Measurements from ENCODE around the gene ZFP90.

The ZFP90 gene

DNA sequence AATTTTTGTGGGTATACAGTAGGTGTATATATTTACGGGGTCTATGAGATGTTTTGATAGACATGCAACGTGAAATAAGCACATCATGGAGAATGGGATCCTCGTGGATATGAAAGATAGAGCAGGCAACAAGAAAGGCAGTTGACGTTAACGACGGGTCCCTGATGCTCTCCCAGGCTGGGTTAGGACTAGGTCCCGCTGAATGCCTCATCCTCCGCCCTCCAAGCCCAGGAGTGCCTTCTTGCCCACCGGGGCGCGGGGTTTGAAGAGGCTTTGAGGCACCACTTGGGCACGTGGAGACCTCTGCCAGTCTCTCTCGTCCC, 9.5 kb upstream of the ZFP90 start:
- TF ChIP-seq, protein P1, sequence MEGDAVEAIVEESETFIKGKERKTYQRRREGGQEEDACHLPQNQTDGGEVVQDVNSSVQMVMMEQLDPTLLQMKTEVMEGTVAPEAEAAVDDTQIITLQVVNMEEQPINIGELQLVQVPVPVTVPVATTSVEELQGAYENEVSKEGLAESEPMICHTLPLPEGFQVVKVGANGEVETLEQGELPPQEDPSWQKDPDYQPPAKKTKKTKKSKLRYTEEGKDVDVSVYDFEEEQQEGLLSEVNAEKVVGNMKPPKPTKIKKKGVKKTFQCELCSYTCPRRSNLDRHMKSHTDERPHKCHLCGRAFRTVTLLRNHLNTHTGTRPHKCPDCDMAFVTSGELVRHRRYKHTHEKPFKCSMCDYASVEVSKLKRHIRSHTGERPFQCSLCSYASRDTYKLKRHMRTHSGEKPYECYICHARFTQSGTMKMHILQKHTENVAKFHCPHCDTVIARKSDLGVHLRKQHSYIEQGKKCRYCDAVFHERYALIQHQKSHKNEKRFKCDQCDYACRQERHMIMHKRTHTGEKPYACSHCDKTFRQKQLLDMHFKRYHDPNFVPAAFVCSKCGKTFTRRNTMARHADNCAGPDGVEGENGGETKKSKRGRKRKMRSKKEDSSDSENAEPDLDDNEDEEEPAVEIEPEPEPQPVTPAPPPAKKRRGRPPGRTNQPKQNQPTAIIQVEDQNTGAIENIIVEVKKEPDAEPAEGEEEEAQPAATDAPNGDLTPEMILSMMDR (IDR thresholded peaks at IDR 0.05; ENCODE audit: unreplicated experiment in 3 of 3), result no peak
- peaks cover 22% of the 10 kb centered on the region for H3K36me3 Mint-ChIP-seq (ENCODE audit: low read depth)
- H3K27me3 Mint-ChIP-seq (ENCODE audit: low read depth), result peaks cover 13% of the 10 kb centered on the region
- H3K4me1 Mint-ChIP-seq, result peaks cover 11% of the 10 kb centered on the region
- H3K27ac Mint-ChIP-seq, result peak overlapping the region in 2 of 3 experiments; percentile 67
- H3K4me3 Mint-ChIP-seq, result peak overlapping the region; percentile 79 to 93 (median 88)
- H3K9me3 Mint-ChIP-seq, result peaks cover 16% of the 10 kb centered on the region

DNA sequence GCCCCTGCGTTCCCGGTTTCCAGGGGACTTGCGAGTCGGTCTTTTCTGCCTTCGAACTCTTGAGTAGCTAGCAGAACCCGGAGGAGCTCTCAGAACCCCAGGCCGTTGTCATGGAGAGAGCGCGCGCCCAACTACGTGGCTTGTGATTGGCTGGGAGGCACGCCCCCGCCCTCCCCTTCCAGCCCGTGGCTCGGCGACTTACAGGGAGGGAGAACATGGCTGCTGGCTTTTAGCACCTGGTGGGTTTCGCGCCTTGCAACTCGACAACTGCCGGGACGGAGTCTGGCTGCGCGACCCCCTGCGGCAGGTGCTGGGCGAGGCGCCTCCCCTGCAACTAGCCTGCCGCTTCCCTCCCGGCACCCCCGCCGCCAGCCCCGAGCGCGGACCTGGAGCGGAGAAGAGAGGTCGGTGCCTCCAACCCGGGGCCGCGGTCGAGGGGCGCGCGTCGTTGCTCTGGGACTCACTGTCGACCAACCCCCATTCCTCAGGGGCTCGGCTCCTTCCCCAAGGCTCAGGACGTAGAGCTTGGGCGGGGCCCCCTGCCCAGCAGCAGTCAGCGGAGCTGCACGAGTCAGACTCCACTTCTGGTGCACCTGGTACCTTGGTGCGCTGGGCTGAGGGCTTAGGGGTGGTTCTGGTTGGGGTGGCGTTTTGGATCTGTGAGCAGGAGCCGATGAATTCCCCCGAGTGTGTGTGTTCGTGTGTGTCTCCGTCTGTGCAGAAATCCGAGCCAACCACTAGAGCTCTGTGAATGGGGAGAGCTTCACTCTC, 9.0 kb upstream of the ZFP90 start:
- Mint-ChIP-seq H3K27ac (peak overlapping the region; percentile 29 to 67 (median 67)), H3K36me3 (ENCODE audit: low read depth) (peaks cover 25% of the 10 kb centered on the region), H3K27me3 (ENCODE audit: low read depth) (peaks cover 13% of the 10 kb centered on the region), H3K4me1 (peaks cover 11% of the 10 kb centered on the region), H3K4me3 (peak overlapping the region; percentile 79 to 93 (median 88)), H3K9me3 (peaks cover 16% of the 10 kb centered on the region)
- TF ChIP-seq, protein P1 (IDR thresholded peaks at IDR 0.05; ENCODE audit: unreplicated experiment in 3 of 3), result no peak

DNA sequence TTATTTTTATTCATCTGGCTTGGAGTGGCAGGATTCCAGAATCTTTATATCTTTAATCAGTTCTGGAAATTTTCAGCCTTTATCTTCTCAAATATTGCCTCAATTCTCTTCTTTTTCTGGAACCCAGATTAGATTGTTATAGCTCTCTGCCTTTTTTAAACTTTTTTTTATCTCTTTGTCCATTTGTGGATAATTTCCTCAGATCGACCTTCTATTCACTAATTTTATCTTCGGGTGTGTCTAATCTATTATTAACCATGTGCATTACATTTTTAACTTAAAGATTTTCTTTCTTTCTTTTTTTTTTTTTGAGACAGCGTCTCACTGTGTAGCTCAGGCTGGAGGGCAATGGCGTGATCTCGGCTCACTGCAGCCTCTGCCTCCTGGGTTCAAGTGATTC, 5.2 kb upstream of the ZFP90 start:
- H3K4me1 Mint-ChIP-seq, result peaks cover 9% of the 10 kb centered on the region
- TF ChIP-seq, protein P1 (IDR thresholded peaks at IDR 0.05; ENCODE audit: unreplicated experiment in 3 of 3), result no peak
- H3K4me3 Mint-ChIP-seq, result peak overlapping the region in 2 of 3 experiments; percentile 31 to 59
- peaks cover 6% of the 10 kb centered on the region for H3K27me3 Mint-ChIP-seq (ENCODE audit: low read depth)
- H3K36me3 Mint-ChIP-seq (ENCODE audit: low read depth), result peaks cover 42% of the 10 kb centered on the region
- H3K9me3 Mint-ChIP-seq, result peaks cover 16% of the 10 kb centered on the region
- no peak overlapping the region for H3K27ac Mint-ChIP-seq

GRCh38 chr16:68535331-68535730, 3.8 kb upstream of the ZFP90 start:
- Mint-ChIP-seq H3K27me3 (ENCODE audit: low read depth) (peaks cover 6% of the 10 kb centered on the region), H3K27ac (no peak overlapping the region), H3K4me1 (peaks cover 11% of the 10 kb centered on the region), H3K9me3 (peaks cover 22% of the 10 kb centered on the region), H3K36me3 (ENCODE audit: low read depth) (peaks cover 51% of the 10 kb centered on the region), H3K4me3 (no peak overlapping the region)
- TF ChIP-seq, protein P1 (IDR thresholded peaks at IDR 0.05; ENCODE audit: unreplicated experiment in 3 of 3), result no peak

GRCh38 chr16:68539711-68540239, 684 bp downstream of the ZFP90 start:
- H3K27me3 Mint-ChIP-seq (ENCODE audit: low read depth), result no peaks in the 10 kb centered on the region
- peaks cover 29% of the 10 kb centered on the region for H3K9me3 Mint-ChIP-seq
- peaks cover 11% of the 10 kb centered on the region for H3K4me1 Mint-ChIP-seq
- peaks cover 69% of the 10 kb centered on the region for H3K36me3 Mint-ChIP-seq (ENCODE audit: low read depth)
- peak overlapping the region; percentile 89 to 96 (median 94) for H3K4me3 Mint-ChIP-seq
- TF ChIP-seq, protein P1 (IDR thresholded peaks at IDR 0.05; ENCODE audit: unreplicated experiment in 3 of 3), result no peak
- H3K27ac Mint-ChIP-seq, result peak overlapping the region; percentile 42 to 82 (median 64)

- Mint-ChIP-seq H3K27me3 (ENCODE audit: low read depth) (no peaks in the 10 kb centered on the region), H3K27ac (no peak overlapping the region)
Observed at GRCh38 chr16:68548947-68549346, 9.9 kb downstream of the ZFP90 start.

More at GRCh38 chr16:68548947-68549346, 9.9 kb downstream of the ZFP90 start:
- no peaks in the 10 kb centered on the region for H3K4me1 Mint-ChIP-seq
- H3K4me3 Mint-ChIP-seq, result no peak overlapping the region
- peaks cover 100% of the 10 kb centered on the region for H3K36me3 Mint-ChIP-seq (ENCODE audit: low read depth)
- TF ChIP-seq, protein P1 (IDR thresholded peaks at IDR 0.05; ENCODE audit: unreplicated experiment in 3 of 3), result no peak
- H3K9me3 Mint-ChIP-seq, result peaks cover 71% of the 10 kb centered on the region

All from nephron (organoid).